Mesenchymal stem cell (in vitro differentiated cells and primary cell): Measurements from ENCODE around the gene RUFY2.

Experiments
- DNase-seq: peaks from one replicate; pipeline ENCODE4 v3.0.0-alpha.2; 2013
- H2AFZ ChIP-seq: one replicate; pipeline ENCODE4 v1.6.1; 2013; ENCODE audit warnings: low read depth, mild to moderate bottlenecking, control low read depth, inconsistent platforms, low read length, moderate library complexity
- H2AK5ac ChIP-seq: 2 replicates; pipeline ENCODE4 v1.6.1; 2013; ENCODE audit warnings: low read length, moderate library complexity, mild to moderate bottlenecking, inconsistent platforms; ENCODE audit not compliant: severe bottlenecking
- H2BK120ac ChIP-seq: one replicate; pipeline ENCODE4 v1.6.1; 2013; ENCODE audit warnings: low read depth, mild to moderate bottlenecking, inconsistent platforms, low read length, moderate library complexity
- H2BK12ac ChIP-seq, 2 experiments: one replicate each; pipeline ENCODE4 v1.6.1; 2013; ENCODE audit warnings: inconsistent platforms in 2 of 2, low read length in 2 of 2, mild to moderate bottlenecking in 2 of 2, moderate library complexity in 2 of 2, control low read depth in 1 of 2
- H2BK15ac ChIP-seq: one replicate; pipeline ENCODE4 v1.6.1; 2013; ENCODE audit warnings: mild to moderate bottlenecking, low read depth, inconsistent platforms; ENCODE audit not compliant: poor library complexity, severe bottlenecking
- H2BK5ac ChIP-seq: 2 replicates; pipeline ENCODE4 v1.6.1; 2013; ENCODE audit warnings: low read depth, mild to moderate bottlenecking, low read length, control low read depth, inconsistent platforms; ENCODE audit not compliant: poor library complexity, severe bottlenecking
- H3K14ac ChIP-seq, 2 experiments: one replicate each; pipeline ENCODE4 v1.6.1; 2013; ENCODE audit warnings: inconsistent platforms in 2 of 2, low read length in 2 of 2, control low read depth in 1 of 2, mild to moderate bottlenecking in 1 of 2, moderate library complexity in 1 of 2
- H3K18ac ChIP-seq, 2 experiments: one replicate each; pipeline ENCODE4 v1.6.1; 2013; ENCODE audit warnings: inconsistent platforms in 2 of 2, low read length in 2 of 2, control low read depth in 1 of 2, low read depth in 1 of 2, mild to moderate bottlenecking in 1 of 2
- H3K23ac ChIP-seq, 2 experiments: one replicate each; pipeline ENCODE4 v1.6.1; 2013; ENCODE audit warnings: inconsistent platforms in 2 of 2, low read length in 2 of 2, mild to moderate bottlenecking in 2 of 2, moderate library complexity in 2 of 2, control low read depth in 1 of 2
- H3K27ac ChIP-seq: 2 replicates; pipeline ENCODE4 v1.5.1; 2013; ENCODE audit warnings: mild to moderate bottlenecking, moderate library complexity, low read length, control low read depth, inconsistent platforms; ENCODE audit not compliant: poor library complexity, severe bottlenecking
- H3K27me3 ChIP-seq, 2 experiments: 2 replicates each; pipeline versions ENCODE4 v1.6.1 to v1.7.0; 2013; ENCODE audit warnings: low read length in 2 of 2, mild to moderate bottlenecking in 2 of 2, moderate library complexity in 2 of 2, control low read depth in 1 of 2, inconsistent platforms in 1 of 2; ENCODE audit not compliant: control insufficient read depth in 1 of 2, insufficient read depth in 1 of 2
- H3K36me3 ChIP-seq, 2 experiments: 2 replicates each; pipeline versions ENCODE4 v1.6.1 to v1.7.0; 2013; ENCODE audit warnings: low read length in 2 of 2, control low read depth in 1 of 2, inconsistent platforms in 1 of 2, low read depth in 1 of 2, mild to moderate bottlenecking in 1 of 2; ENCODE audit not compliant: insufficient read depth in 2 of 2, control insufficient read depth in 1 of 2
- H3K4ac ChIP-seq, 2 experiments: one replicate each; pipeline ENCODE4 v1.6.1; 2013; ENCODE audit warnings: inconsistent platforms in 2 of 2, low read length in 2 of 2, mild to moderate bottlenecking in 2 of 2, moderate library complexity in 2 of 2, control low read depth in 1 of 2, low read depth in 1 of 2
- H3K4me1 ChIP-seq: 2 replicates; pipeline ENCODE4 v1.6.1; 2013; ENCODE audit warnings: low read depth, low read length, control low read depth; ENCODE audit not compliant: control insufficient read depth, insufficient read depth
- H3K4me2 ChIP-seq: 2 replicates; pipeline ENCODE4 v1.6.1; 2013; ENCODE audit warnings: low read length, mild to moderate bottlenecking, inconsistent platforms; ENCODE audit not compliant: poor library complexity, severe bottlenecking
- H3K4me3 ChIP-seq, 2 experiments: 2 replicates each; pipeline versions ENCODE4 v1.5.1 to v1.7.0; 2013; ENCODE audit warnings: low read length in 2 of 2, mild to moderate bottlenecking in 2 of 2, control low read depth in 1 of 2, low read depth in 1 of 2; ENCODE audit not compliant: insufficient read depth in 1 of 2
- H3K79me1 ChIP-seq: replicated peaks from 2 replicates; pipeline ENCODE4 v1.6.1; 2013; ENCODE audit warnings: mild to moderate bottlenecking, control low read depth, low read length, inconsistent platforms; ENCODE audit not compliant: poor library complexity, severe bottlenecking
- H3K9ac ChIP-seq: 2 replicates; pipeline ENCODE4 v1.7.0; 2013; ENCODE audit warnings: mild to moderate bottlenecking, low read length, moderate library complexity
- H3K9me3 ChIP-seq: 2 replicates; pipeline ENCODE4 v1.7.0; 2013; ENCODE audit warnings: mild to moderate bottlenecking, low read length; ENCODE audit not compliant: control insufficient read depth
- H4K8ac ChIP-seq: one replicate; pipeline ENCODE4 v1.6.1; 2013; ENCODE audit warnings: inconsistent platforms, mild to moderate bottlenecking, low read length, moderate library complexity
- H4K91ac ChIP-seq: one replicate; pipeline ENCODE4 v1.6.1; 2013; ENCODE audit warnings: mild to moderate bottlenecking, low read length, inconsistent platforms
- WGBS: methylation state at CpG from one replicate; pipeline ENCODE4 v1.1.7; 2013; ENCODE audit warnings: mixed read lengths; 5-methylcytosine and 5-hydroxymethylcytosine counted together

Gene RUFY2

GRCh38 chr10:68334672-68335467, 72.2 kb downstream of the RUFY2 start:
- Histone ChIP-seq H3K4ac (no peak overlapping the region), H2BK5ac (no peak overlapping the region), H3K18ac (no peak overlapping the region), H2BK12ac (no peak overlapping the region), H4K8ac (no peak overlapping the region), H3K14ac (no peak overlapping the region), H3K27ac (no peak overlapping the region), H4K91ac (no peak overlapping the region), H3K27me3 (no peaks in the 10 kb centered on the region), H3K79me1 (peaks cover 7% of the 10 kb centered on the region), H2AFZ (no peak overlapping the region), H3K9me3 (no peaks in the 10 kb centered on the region), H2AK5ac (no peak overlapping the region), H3K4me1 (peaks cover 5% of the 10 kb centered on the region), H3K36me3 (peaks cover 3 to 40% of the 10 kb centered on the region in 2 experiments), H3K4me2 (peak overlapping the region; percentile 65), H3K9ac (peak overlapping the region; percentile 100), H3K4me3 (peak overlapping the region in 1 of 2 experiments; percentile 96), H3K23ac (no peak overlapping the region), H2BK120ac (no peak overlapping the region), H2BK15ac (no peak overlapping the region)
- WGBS = 37% methylated on average over 2 of the region's 8 CpGs
- DNase-seq = no peak

GRCh38 chr10:68333440-68334431, 73.3 kb downstream of the RUFY2 start:
- H3K4me2 ChIP-seq = peak overlapping the region; percentile 35
- DNase-seq = peak; percentile 25
- H3K9ac ChIP-seq = peak overlapping the region; percentile 100
- no peak overlapping the region for H3K4ac ChIP-seq
- H2BK15ac ChIP-seq = no peak overlapping the region
- H3K9me3 ChIP-seq = no peaks in the 10 kb centered on the region
- 20% methylated on average over 2 of the region's 10 CpGs for WGBS
- no peak overlapping the region for H2AFZ ChIP-seq
- no peaks in the 10 kb centered on the region for H3K27me3 ChIP-seq
- no peak overlapping the region for H3K18ac ChIP-seq
- no peak overlapping the region for H2BK5ac ChIP-seq
- peaks cover 7% of the 10 kb centered on the region for H3K79me1 ChIP-seq
- H3K4me1 ChIP-seq = peaks cover 5% of the 10 kb centered on the region
- H3K27ac ChIP-seq = peak overlapping the region; percentile 90
- no peak overlapping the region for H4K91ac ChIP-seq
- H2AK5ac ChIP-seq = no peak overlapping the region
- peak overlapping the region in 1 of 2 experiments; percentile 96 for H3K4me3 ChIP-seq
- H3K14ac ChIP-seq = no peak overlapping the region
- no peak overlapping the region for H3K23ac ChIP-seq
- H3K36me3 ChIP-seq = peaks cover 0 to 29% of the 10 kb centered on the region in 2 experiments
- no peak overlapping the region for H4K8ac ChIP-seq
- H2BK120ac ChIP-seq = no peak overlapping the region
- no peak overlapping the region for H2BK12ac ChIP-seq

GRCh38 chr10:68333058-68333395, 74.0 kb downstream of the RUFY2 start:
- Histone ChIP-seq H2BK12ac (no peak overlapping the region), H3K27ac (peak overlapping the region; percentile 90), H4K91ac (no peak overlapping the region), H3K9ac (peak overlapping the region; percentile 100), H2AK5ac (no peak overlapping the region), H2AFZ (no peak overlapping the region), H2BK15ac (no peak overlapping the region), H3K23ac (no peak overlapping the region), H3K14ac (peak overlapping the region in 1 of 2 experiments; percentile 80), H2BK5ac (peak overlapping the region; percentile 96), H3K4me2 (no peak overlapping the region), H3K4me3 (peak overlapping the region; percentile 70 to 96), H3K18ac (peak overlapping the region; percentile 70 to 90), H3K79me1 (peaks cover 7% of the 10 kb centered on the region), H3K4ac (peak overlapping the region in 1 of 2 experiments; percentile 95), H2BK120ac (no peak overlapping the region), H3K36me3 (peaks cover 0 to 22% of the 10 kb centered on the region in 2 experiments), H3K4me1 (peaks cover 5% of the 10 kb centered on the region), H3K9me3 (no peaks in the 10 kb centered on the region), H4K8ac (no peak overlapping the region), H3K27me3 (no peaks in the 10 kb centered on the region)
- no peak for DNase-seq
- WGBS = 0% methylated on average over 9 of the region's 10 CpGs
